Measurements from ENCODE around the gene ZNF282. TPM values are rescaled to one million over a fixed set of nuclear protein-coding genes. Genes with fewer than 3 reads are reported as not detected.

The ZNF282 gene
- total RNA-seq, 1 experiment from 2014 or later = 39.0 TPM

DNA sequence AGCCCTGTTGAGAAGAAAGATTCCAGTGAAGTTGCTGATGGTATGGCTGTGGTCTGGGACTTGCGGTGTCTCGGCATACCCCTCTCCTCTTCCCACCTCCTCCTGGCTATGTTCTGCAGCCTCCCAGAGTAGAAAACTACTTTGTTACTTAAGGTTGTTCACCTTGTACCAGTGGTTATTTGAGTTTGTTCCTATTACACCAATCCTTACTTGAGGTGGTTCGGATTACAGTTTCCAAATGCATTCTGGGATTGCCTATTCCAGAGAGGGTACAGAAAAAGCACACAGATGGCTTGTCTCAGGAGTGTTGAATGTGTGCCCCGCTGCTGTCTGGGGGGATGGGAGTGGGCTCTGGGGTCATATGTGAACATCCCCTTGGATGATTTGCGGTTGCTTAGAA lies 59.8 kb downstream of the ZNF282 start:
- no peak overlapping the region for H3K9ac ChIP-seq (ENCODE audit: extremely low read depth, insufficient read length, low read length)
- no peak overlapping the region for H3K27ac ChIP-seq (ENCODE audit: insufficient read length, low read depth, low read length)
- no peaks in the 10 kb centered on the region for H3K4me1 ChIP-seq (ENCODE audit: insufficient read depth, low read length)
- TF ChIP-seq, protein P1, sequence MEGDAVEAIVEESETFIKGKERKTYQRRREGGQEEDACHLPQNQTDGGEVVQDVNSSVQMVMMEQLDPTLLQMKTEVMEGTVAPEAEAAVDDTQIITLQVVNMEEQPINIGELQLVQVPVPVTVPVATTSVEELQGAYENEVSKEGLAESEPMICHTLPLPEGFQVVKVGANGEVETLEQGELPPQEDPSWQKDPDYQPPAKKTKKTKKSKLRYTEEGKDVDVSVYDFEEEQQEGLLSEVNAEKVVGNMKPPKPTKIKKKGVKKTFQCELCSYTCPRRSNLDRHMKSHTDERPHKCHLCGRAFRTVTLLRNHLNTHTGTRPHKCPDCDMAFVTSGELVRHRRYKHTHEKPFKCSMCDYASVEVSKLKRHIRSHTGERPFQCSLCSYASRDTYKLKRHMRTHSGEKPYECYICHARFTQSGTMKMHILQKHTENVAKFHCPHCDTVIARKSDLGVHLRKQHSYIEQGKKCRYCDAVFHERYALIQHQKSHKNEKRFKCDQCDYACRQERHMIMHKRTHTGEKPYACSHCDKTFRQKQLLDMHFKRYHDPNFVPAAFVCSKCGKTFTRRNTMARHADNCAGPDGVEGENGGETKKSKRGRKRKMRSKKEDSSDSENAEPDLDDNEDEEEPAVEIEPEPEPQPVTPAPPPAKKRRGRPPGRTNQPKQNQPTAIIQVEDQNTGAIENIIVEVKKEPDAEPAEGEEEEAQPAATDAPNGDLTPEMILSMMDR (conservative IDR thresholded peaks at IDR 0.05) = no peak
- no peak for DNase-seq
- no peak overlapping the region for H3K4me3 Mint-ChIP-seq
- no peak overlapping the region for H2BK120ac ChIP-seq (ENCODE audit: low read depth, low read length, poor library complexity, severe bottlenecking)
- H3K9me3 ChIP-seq (ENCODE audit: control insufficient read depth, low read depth, low read length) = no peaks in the 10 kb centered on the region
- no peak overlapping the region for H2AK5ac ChIP-seq (ENCODE audit: insufficient read length, low read length)
- no peak overlapping the region for H3T11ph ChIP-seq (ENCODE audit: low read length)
- no peak overlapping the region for H2BK20ac ChIP-seq (ENCODE audit: low read depth, low read length, poor library complexity, severe bottlenecking)
- no peak overlapping the region for H2BK12ac ChIP-seq (ENCODE audit: insufficient read length, low read depth, low read length)
- H3K23ac ChIP-seq (ENCODE audit: insufficient read length, low read depth, low read length) = no peak overlapping the region
- H3K27me3 Mint-ChIP-seq (ENCODE audit: low read depth) = no peaks in the 10 kb centered on the region
- H3K4ac ChIP-seq (ENCODE audit: low read depth, low read length) = no peak overlapping the region
- H3K18ac ChIP-seq (ENCODE audit: insufficient read length, low read depth, low read length) = no peak overlapping the region
- peaks cover 22 to 48% (median 46%) of the 10 kb centered on the region in 3 experiments; a peak in 6 of 7 replicates for H3K36me3 Mint-ChIP-seq (ENCODE audit: insufficient read depth in 1 of 3, low read depth in 3 of 3)
- H3K27me3 ChIP-seq (ENCODE audit: insufficient read depth, low read length) = no peaks in the 10 kb centered on the region
- no peak overlapping the region for H2AFZ ChIP-seq (ENCODE audit: low read length)
- no CpG with 5 or more reads among the region's 5 CpGs for WGBS (ENCODE audit: extremely low coverage, insufficient read length, low lambda C conversion rate)
- H3K56ac ChIP-seq (ENCODE audit: insufficient read length, low read depth, low read length) = no peak overlapping the region
- no peak overlapping the region for H4K8ac ChIP-seq (replicated peaks; ENCODE audit: insufficient read length, low read depth, low read length)
- no peak overlapping the region for H2BK5ac ChIP-seq (ENCODE audit: insufficient read length, low read length)
- no peaks in the 10 kb centered on the region for H4K20me1 ChIP-seq (ENCODE audit: control insufficient read depth, insufficient read depth, insufficient read length)
- H4K91ac ChIP-seq (ENCODE audit: insufficient read length, low read depth, low read length) = no peak overlapping the region
- no peaks in the 10 kb centered on the region for H3K4me1 Mint-ChIP-seq
- H3K79me2 ChIP-seq (ENCODE audit: insufficient read depth, low read length) = no peaks in the 10 kb centered on the region
- H2BK15ac ChIP-seq (ENCODE audit: low read depth, low read length) = no peak overlapping the region
- H3K14ac ChIP-seq (ENCODE audit: insufficient read depth, low read length) = no peak overlapping the region
- no peak overlapping the region for H3K4me2 ChIP-seq (ENCODE audit: insufficient read depth, insufficient read length, low read length)
- no peaks in the 10 kb centered on the region for H3K79me1 ChIP-seq (ENCODE audit: insufficient read depth, low read depth, low read length, poor library complexity, severe bottlenecking)
- no peaks in the 10 kb centered on the region for H3K9me3 Mint-ChIP-seq
- no peak overlapping the region; a peak in 1 of 7 replicates for H3K27ac Mint-ChIP-seq
- no peak overlapping the region for H4K5ac ChIP-seq (ENCODE audit: insufficient read length, low read depth, low read length)
- no peaks in the 10 kb centered on the region for H3K23me2 ChIP-seq (ENCODE audit: insufficient read length, low read depth, low read length, poor library complexity, severe bottlenecking)

All from H9 (cell line).